Heart left ventricle (tissue), 13 donors: ENCODE results near the gene TOX2.

ENCODE experiments used
- POLR2A ChIP-seq, 2 donors: fragments of 450-650 bp; IDR thresholded peaks; one replicate each; pipeline ENCODE4 v1.6.1; 2017; ENCODE audit warnings: antibody characterized with exemption in 2 of 2, mild to moderate bottlenecking in 2 of 2, moderate library complexity in 2 of 2
- TF ChIP-seq, protein P1 (sequence below), 12 donors: fragments of 200-600 bp; sonication (generic) in 4 of 12; IDR thresholded peaks; one replicate each; pipeline versions ENCODE4 v1.5.0 to v1.8.0; 2018 to 2022; ENCODE audit warnings: antibody characterized with exemption in 12 of 12, mild to moderate bottlenecking in 5 of 12
- donor health status: ischemic (EF 13 %, LVEDD 7.1; RV severe dilation, severe dysfunction).
- donor health status: DM: no; HTN: yes; CAD: no.
- donor health status: DM: no; HTN: no; CAD: no.
- donor health status: ischemic (EF 25% LVEDD 6.9; RV normal size, moderate dysfunction).
- donor health status: ischemic (EF 25% LVEDD 5.7; RV mildly dilated, moderate dysfunction).
- donor health status: ischemic (EF 35%, LVEDD 5.7; RV mildly dilated, moderate dysfunction).
- donor health status: nonischemic (EF 11% LVEDD 7.7; RV severe dilation, severe dysfunction).
- donor health status: DM: yes; HTN: yes; CAD: no.
- donor health status: PGD.
- donor health status: ischemic (EF 29% LVEDD 5.4; RV normal size, mild dysfunction).
- donor health status: nonischemic (EF 23%, LVEDD 6.1; RV moderate dilation, normal function).

GRCh38 chr20:44087857-44088120 is 173.1 kb downstream of the TOX2 start:
- TF ChIP-seq, protein P1, sequence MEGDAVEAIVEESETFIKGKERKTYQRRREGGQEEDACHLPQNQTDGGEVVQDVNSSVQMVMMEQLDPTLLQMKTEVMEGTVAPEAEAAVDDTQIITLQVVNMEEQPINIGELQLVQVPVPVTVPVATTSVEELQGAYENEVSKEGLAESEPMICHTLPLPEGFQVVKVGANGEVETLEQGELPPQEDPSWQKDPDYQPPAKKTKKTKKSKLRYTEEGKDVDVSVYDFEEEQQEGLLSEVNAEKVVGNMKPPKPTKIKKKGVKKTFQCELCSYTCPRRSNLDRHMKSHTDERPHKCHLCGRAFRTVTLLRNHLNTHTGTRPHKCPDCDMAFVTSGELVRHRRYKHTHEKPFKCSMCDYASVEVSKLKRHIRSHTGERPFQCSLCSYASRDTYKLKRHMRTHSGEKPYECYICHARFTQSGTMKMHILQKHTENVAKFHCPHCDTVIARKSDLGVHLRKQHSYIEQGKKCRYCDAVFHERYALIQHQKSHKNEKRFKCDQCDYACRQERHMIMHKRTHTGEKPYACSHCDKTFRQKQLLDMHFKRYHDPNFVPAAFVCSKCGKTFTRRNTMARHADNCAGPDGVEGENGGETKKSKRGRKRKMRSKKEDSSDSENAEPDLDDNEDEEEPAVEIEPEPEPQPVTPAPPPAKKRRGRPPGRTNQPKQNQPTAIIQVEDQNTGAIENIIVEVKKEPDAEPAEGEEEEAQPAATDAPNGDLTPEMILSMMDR (IDR thresholded peaks at IDR 0.05), result no peak
- no peak for TF ChIP-seq POLR2A (IDR thresholded peaks at IDR 0.05)
